RWPE2 (cell line): Measurements from ENCODE around the gene DPP10.

ENCODE experiments used
- ATAC-seq: fragments of 200-7000 bp; cut with Tn5 transposase; 3 replicates; pipeline ENCODE4 v1.9.1; 2021; ENCODE audit warnings: low read depth
- DNase-seq: peaks from one replicate; pipeline ENCODE4 v3.0.0-alpha.2; 2020; ENCODE audit warnings: low spot score
- H3K27ac ChIP-seq: fragments of 450-650 bp; 2 replicates; pipeline ENCODE4 v1.5.1; 2017; ENCODE audit warnings: mild to moderate bottlenecking; ENCODE audit not compliant: poor library complexity, severe bottlenecking
- H3K27me3 ChIP-seq: fragments of 250-450 bp; sonication (Bioruptor Pico); 2 replicates; pipeline ENCODE4 v1.5.1; 2021; ENCODE audit warnings: mild to moderate bottlenecking, moderate library complexity; ENCODE audit not compliant: insufficient read depth, poor library complexity, severe bottlenecking
- H3K36me3 ChIP-seq: fragments of 250-450 bp; sonication (Bioruptor Pico); 2 replicates; pipeline ENCODE4 v1.5.1; 2020; ENCODE audit warnings: low read depth, mild to moderate bottlenecking, moderate library complexity
- H3K4me1 ChIP-seq: fragments of 250-450 bp; sonication (Bioruptor Pico); 2 replicates; pipeline ENCODE4 v1.5.1; 2021; ENCODE audit warnings: mild to moderate bottlenecking, moderate library complexity; ENCODE audit not compliant: insufficient read depth, poor library complexity, severe bottlenecking
- H3K4me3 ChIP-seq: fragments of 250-450 bp; sonication (Bioruptor Pico); 2 replicates; pipeline ENCODE4 v1.5.1; 2021; ENCODE audit warnings: mild to moderate bottlenecking, moderate library complexity; ENCODE audit not compliant: severe bottlenecking
- H3K9me3 ChIP-seq: fragments of 250-450 bp; sonication (Bioruptor Pico); 2 replicates; pipeline ENCODE4 v1.5.1; 2021; ENCODE audit warnings: mild to moderate bottlenecking, moderate library complexity; ENCODE audit not compliant: severe bottlenecking
- TF ChIP-seq, protein P1 (sequence below): fragments of 450-650 bp; IDR thresholded peaks from one replicate; pipeline ENCODE4 v1.5.1; 2017; ENCODE audit warnings: mild to moderate bottlenecking, moderate library complexity; ENCODE audit not compliant: poor library complexity, severe bottlenecking

Gene DPP10

DNA sequence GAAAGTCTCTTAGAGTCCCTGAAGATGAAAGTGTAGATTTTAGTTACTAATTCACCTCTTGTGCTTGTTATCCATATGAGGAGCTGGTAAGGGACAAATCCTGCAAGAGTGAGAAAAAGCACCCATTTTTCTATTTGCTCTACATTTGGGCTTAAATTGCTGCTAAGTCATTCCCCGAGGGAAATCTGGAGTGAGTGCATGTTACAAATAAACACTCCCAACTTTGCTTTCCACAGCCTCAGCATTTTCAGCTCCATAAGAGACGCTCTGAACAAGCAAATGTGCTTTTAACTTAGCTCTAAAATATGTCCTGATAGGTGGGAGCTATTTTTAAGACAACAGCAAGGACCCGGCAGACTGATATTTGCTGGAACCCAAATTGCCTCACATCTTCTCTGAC is 126.7 kb downstream of the DPP10 start:
- Histone ChIP-seq H3K36me3 (no peaks in the 10 kb centered on the region), H3K27me3 (peaks cover 3% of the 10 kb centered on the region), H3K9me3 (no peaks in the 10 kb centered on the region), H3K27ac (no peak overlapping the region), H3K4me3 (no peak overlapping the region), H3K4me1 (no peaks in the 10 kb centered on the region)
- no peak for DNase-seq
- ATAC-seq: no peak
- TF ChIP-seq, protein P1, sequence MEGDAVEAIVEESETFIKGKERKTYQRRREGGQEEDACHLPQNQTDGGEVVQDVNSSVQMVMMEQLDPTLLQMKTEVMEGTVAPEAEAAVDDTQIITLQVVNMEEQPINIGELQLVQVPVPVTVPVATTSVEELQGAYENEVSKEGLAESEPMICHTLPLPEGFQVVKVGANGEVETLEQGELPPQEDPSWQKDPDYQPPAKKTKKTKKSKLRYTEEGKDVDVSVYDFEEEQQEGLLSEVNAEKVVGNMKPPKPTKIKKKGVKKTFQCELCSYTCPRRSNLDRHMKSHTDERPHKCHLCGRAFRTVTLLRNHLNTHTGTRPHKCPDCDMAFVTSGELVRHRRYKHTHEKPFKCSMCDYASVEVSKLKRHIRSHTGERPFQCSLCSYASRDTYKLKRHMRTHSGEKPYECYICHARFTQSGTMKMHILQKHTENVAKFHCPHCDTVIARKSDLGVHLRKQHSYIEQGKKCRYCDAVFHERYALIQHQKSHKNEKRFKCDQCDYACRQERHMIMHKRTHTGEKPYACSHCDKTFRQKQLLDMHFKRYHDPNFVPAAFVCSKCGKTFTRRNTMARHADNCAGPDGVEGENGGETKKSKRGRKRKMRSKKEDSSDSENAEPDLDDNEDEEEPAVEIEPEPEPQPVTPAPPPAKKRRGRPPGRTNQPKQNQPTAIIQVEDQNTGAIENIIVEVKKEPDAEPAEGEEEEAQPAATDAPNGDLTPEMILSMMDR: no peak

DNA sequence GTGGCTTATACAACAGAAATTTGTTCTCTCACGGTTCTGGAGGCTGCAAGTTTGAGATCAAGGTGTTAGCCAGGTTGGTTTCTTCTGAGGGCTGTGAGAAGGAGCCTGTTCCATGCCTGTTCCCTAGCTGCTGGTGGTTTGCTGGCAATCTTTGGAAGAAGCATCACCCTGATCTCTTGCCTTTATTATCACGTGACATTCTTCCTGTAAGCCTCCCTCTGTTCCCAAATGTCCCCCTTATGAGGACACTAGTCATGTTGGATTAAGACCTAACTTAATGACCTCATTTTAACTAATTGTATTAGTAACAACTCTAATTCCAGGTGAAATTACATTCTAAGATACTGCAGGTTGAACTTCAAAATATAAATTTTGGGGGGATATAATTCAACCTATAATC is 135.2 kb downstream of the DPP10 start:
- TF ChIP-seq, protein P1: no peak
- H3K27ac ChIP-seq: no peak overlapping the region
- no peak for ATAC-seq

DNA sequence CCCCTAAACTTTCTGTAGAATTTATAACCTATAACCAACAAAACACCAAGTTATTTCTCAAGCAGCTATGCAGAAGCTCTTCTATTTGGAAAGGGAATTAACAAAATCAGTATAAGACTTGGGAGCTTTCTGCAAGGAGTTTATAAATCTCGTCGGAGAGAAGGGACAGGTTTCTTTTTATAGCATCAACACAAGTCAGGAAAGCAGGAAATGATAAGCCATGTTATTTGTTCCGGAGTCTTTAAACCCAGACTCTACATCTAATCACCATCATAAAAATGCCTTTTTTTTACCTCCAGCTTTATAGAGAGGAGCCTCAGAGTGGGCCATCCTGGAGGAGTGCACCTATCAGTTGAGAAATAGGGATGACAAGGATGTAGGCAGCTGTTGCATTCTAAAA is 137.1 kb downstream of the DPP10 start:
- no peak overlapping the region for H3K4me3 ChIP-seq
- H3K9me3 ChIP-seq: no peaks in the 10 kb centered on the region
- no peak overlapping the region for H3K27ac ChIP-seq
- no peaks in the 10 kb centered on the region for H3K27me3 ChIP-seq
- no peak for DNase-seq
- no peaks in the 10 kb centered on the region for H3K4me1 ChIP-seq
- no peaks in the 10 kb centered on the region for H3K36me3 ChIP-seq
- TF ChIP-seq, protein P1: no peak
- ATAC-seq: no peak

More for the DNA sequence above, 135.2 kb downstream of the DPP10 start:
- Histone ChIP-seq H3K4me1 (no peaks in the 10 kb centered on the region), H3K27me3 (no peaks in the 10 kb centered on the region), H3K36me3 (no peaks in the 10 kb centered on the region), H3K4me3 (no peak overlapping the region), H3K9me3 (no peaks in the 10 kb centered on the region)
- DNase-seq: no peak

DNA sequence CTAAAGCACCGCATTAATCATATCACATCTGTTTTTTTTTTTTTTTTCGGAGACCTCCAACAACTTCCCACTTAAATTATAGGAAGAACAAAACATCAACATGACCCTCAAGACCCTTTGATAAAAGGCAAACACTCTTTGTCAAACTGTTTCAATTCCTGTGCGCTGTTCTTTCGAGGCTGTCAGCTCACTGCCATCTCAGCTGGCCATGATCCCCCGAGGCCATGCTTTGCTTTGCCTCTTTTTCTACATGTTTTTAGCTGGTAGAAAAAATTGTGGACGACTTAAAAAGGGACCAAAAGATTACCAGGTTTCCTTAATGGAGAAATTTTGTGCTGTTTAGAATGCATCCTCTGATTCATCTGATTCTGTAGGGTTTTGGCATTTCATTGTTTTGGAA is 138.2 kb downstream of the DPP10 start:
- Histone ChIP-seq H3K4me3 (no peak overlapping the region), H3K27ac (no peak overlapping the region), H3K36me3 (no peaks in the 10 kb centered on the region), H3K4me1 (no peaks in the 10 kb centered on the region), H3K27me3 (no peaks in the 10 kb centered on the region), H3K9me3 (no peaks in the 10 kb centered on the region)
- TF ChIP-seq, protein P1: no peak
- ATAC-seq (no peak), DNase-seq (no peak)

DNA sequence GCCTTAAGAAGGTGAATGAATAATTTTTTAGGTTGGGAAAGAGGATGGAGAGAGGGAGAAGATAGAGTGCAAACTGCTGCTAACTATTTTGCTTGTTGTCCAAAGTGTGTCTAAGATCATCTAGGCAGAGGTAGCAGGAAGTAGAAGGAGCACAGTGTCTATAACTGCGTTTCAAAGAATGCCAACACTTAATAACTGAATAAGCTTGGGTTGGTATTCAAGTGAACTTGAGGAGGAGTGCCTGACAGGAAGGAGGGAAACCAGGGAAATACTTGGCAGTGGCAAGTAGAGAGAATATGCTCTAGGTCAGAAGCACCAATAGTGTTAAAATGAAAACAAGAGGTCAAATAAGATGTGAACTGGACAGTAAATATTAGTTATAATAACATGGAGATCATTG is 155.9 kb downstream of the DPP10 start:
- no peak overlapping the region for H3K4me3 ChIP-seq
- H3K9me3 ChIP-seq: no peaks in the 10 kb centered on the region
- TF ChIP-seq, protein P1: no peak
- H3K4me1 ChIP-seq: no peaks in the 10 kb centered on the region
- ATAC-seq (no peak), DNase-seq (no peak)
- H3K27ac ChIP-seq: no peak overlapping the region
- no peaks in the 10 kb centered on the region for H3K36me3 ChIP-seq
- no peaks in the 10 kb centered on the region for H3K27me3 ChIP-seq
